CD4-positive, alpha-beta T cell treated with Interleukin-2 at 100 ng/mL for 4 hours (primary cell): ENCODE results near the gene IMPACT.
A peak's percentile ranks its signal among the peaks of the same experiment; 100 is the strongest.

Source experiments
- DNase-seq: peaks from one replicate; pipeline ENCODE4 v3.0.0-alpha.2; 2020; ENCODE audit warnings: low spot score

IMPACT gene

GRCh38 chr18:24421831-24422230 is 4.6 kb upstream of the IMPACT start:
- no peak for DNase-seq

- no peak for DNase-seq
Measured at GRCh38 chr18:24426073-24426397, 435 bp upstream of the IMPACT start.

GRCh38 chr18:24427484-24427883 is 1.0 kb downstream of the IMPACT start:
- no peak for DNase-seq

- no peak for DNase-seq
Measured at GRCh38 chr18:24428709-24429108, 2.2 kb downstream of the IMPACT start.

GRCh38 chr18:24429188-24429587 is 2.7 kb downstream of the IMPACT start:
- DNase-seq: no peak

GRCh38 chr18:24432618-24433017 is 6.1 kb downstream of the IMPACT start:
- no peak for DNase-seq

- no peak for DNase-seq
Measured at GRCh38 chr18:24436939-24437338, 10.5 kb downstream of the IMPACT start.

GRCh38 chr18:24443870-24444269 is 17.4 kb downstream of the IMPACT start:
- DNase-seq: no peak

GRCh38 chr18:24446453-24446852 is 20.0 kb downstream of the IMPACT start:
- no peak for DNase-seq

- DNase-seq: no peak
Measured at GRCh38 chr18:24446953-24447538, 20.6 kb downstream of the IMPACT start.

- no peak for DNase-seq
Measured at GRCh38 chr18:24447961-24448360, 21.5 kb downstream of the IMPACT start.

GRCh38 chr18:24456549-24456948 is 30.1 kb downstream of the IMPACT start:
- DNase-seq: no peak

GRCh38 chr18:24459772-24460171 is 33.3 kb downstream of the IMPACT start:
- no peak for DNase-seq

- DNase-seq: no peak
Measured at GRCh38 chr18:24460388-24460787, 33.9 kb downstream of the IMPACT start, which contains the start of gene HRH4. HRH4 (plus strand) TSS chr18:24460637; CDS start chr18:24460729, 92 bp downstream.

- no peak for DNase-seq
Measured at GRCh38 chr18:24461996-24462395, 35.5 kb downstream of the IMPACT start.

GRCh38 chr18:24462838-24463775 is 36.6 kb downstream of the IMPACT start:
- DNase-seq: no peak

GRCh38 chr18:24465486-24465885 is 39.0 kb downstream of the IMPACT start:
- no peak for DNase-seq

- no peak for DNase-seq
Measured at GRCh38 chr18:24466771-24467170, 40.3 kb downstream of the IMPACT start.

GRCh38 chr18:24470022-24470618 is 43.6 kb downstream of the IMPACT start:
- no peak for DNase-seq

GRCh38 chr18:24470805-24471204 is 44.3 kb downstream of the IMPACT start:
- no peak for DNase-seq

- no peak for DNase-seq
Measured at GRCh38 chr18:24472591-24472990, 46.1 kb downstream of the IMPACT start.

GRCh38 chr18:24474406-24474805 is 47.9 kb downstream of the IMPACT start:
- no peak for DNase-seq

GRCh38 chr18:24475926-24476589 is 49.6 kb downstream of the IMPACT start:
- peak; percentile 8 for DNase-seq
